ENCODE results near the gene TANGO2.

TANGO2 gene

GRCh38 chr22:20085651-20086050 is 64.7 kb downstream of the TANGO2 start:
- DNase-seq (ENCODE audit: low read depth in 2 of 2), result no peak

DNA sequence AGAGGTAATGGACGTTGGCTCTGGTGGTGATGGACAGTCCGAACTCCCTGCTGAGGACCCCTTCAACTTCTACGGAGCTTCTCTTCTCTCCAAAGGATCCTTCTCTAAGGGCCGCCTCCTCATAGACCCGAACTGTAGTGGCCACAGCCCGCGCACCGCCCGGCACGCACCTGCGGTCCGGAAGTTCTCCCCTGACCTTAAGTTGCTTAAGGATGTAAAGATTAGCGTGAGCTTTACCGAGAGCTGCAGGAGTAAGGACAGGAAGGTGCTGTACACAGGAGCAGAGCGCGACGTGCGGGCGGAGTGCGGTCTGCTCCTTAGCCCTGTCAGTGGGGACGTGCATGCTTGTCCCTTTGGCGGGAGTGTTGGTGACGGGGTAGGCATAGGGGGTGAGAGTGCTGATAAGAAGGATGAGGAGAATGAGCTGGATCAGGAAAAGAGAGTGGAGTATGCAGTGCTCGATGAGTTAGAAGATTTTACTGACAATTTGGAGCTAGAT is 65.2 kb downstream of the TANGO2 start:
- DNase-seq (ENCODE audit: low read depth in 2 of 2), result no peak

GRCh38 chr22:20086763-20087162 is 65.9 kb downstream of the TANGO2 start:
- DNase-seq (ENCODE audit: low read depth in 2 of 2), result no peak

GRCh38 chr22:20087319-20088262 is 66.7 kb downstream of the TANGO2 start:
- no peak for DNase-seq (ENCODE audit: low read depth in 2 of 2)

GRCh38 chr22:20088263-20088648 is 67.3 kb downstream of the TANGO2 start:
- DNase-seq (ENCODE audit: low read depth in 2 of 2), result no peak

- DNase-seq (ENCODE audit: low read depth in 2 of 2), result no peak
Observed at GRCh38 chr22:20089226-20089976, 68.5 kb downstream of the TANGO2 start.

DNA sequence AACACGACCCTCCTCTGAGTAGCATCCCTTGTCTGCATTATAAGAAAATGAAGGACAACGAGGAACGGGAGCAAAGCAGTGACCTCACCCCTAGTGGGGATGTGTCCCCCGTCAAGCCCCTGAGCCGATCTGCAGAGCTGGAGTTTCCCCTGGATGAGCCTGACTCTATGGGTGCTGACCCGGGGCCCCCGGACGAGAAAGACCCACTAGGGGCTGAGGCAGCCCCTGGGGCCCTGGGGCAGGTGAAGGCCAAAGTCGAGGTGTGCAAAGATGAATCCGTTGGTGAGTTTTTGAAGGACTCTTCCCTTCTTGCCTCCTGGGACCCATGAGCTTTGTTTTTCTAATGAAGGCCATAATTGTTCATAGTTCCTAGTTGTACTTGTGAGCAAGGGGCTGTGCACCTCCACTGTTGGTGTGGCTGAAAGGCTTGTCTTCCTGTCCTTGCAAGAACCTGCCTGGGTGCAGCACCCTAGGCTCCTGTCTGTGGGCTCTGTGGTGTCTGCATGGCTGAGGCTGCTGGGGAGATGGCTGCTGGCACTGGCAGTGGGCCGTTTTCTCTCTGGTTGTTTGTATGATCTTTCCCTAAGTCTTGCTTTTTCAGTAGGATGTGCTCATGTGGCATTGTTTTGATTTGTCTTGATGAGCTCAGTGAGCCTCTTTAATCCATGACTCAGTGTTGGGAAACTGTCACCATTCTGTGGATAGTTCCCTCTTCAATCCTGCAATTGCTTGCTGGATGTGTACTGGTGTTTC is 69.2 kb downstream of the TANGO2 start:
- no peak for DNase-seq (ENCODE audit: low read depth in 2 of 2)

GRCh38 chr22:20090730-20091240 is 69.9 kb downstream of the TANGO2 start:
- DNase-seq (ENCODE audit: low read depth in 2 of 2), result no peak

GRCh38 chr22:20091690-20092476 is 71.0 kb downstream of the TANGO2 start:
- DNase-seq (ENCODE audit: low read depth in 2 of 2), result no peak

GRCh38 chr22:20092477-20092854 is 71.6 kb downstream of the TANGO2 start:
- no peak for DNase-seq (ENCODE audit: low read depth in 2 of 2)

DNA sequence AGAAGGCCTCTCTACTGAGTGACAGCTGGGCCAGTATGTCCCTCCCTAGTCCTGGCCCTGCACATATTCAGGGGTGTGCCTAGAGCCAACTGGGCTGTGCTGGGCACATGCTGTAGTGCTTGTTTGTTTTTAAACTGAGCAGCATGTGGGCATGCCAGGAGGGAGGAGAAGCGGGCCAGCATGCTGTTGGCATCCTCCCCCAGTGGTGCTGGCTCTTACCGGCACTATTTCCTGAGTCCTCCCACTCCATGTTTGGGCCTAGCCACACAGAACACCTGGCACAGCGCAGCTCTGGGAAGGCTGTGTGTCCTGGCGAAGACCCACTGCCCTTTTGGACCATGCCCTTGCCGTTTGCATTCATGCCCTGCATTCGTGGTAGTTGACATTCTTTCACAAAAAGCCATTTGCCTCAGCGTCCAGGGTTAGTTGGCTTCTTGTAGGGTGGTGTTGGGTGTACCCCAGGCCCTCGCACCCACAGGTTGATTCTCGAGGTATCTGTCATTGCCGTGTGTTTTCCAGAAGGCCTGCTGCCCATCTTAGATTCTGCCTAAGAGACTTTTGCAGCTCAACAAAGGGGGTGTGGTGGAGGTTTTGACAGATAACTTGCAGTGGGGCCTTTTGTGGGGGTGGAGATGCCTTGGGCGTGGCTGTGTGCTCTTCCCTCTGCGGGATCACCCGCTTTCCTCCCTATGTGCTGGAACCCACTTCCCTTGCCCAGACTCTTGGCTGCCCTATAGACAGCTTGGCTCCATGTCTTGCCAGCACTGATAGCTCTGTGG is 72.7 kb downstream of the TANGO2 start:
- no peak for DNase-seq (ENCODE audit: low read depth in 2 of 2)

- no peak for DNase-seq (ENCODE audit: low read depth in 2 of 2)
Observed at GRCh38 chr22:20094197-20094807, 73.4 kb downstream of the TANGO2 start.

GRCh38 chr22:20095521-20095920 is 74.6 kb downstream of the TANGO2 start:
- DNase-seq (ENCODE audit: low read depth in 2 of 2), result no peak

- DNase-seq (ENCODE audit: low read depth in 2 of 2), result no peak
Observed at GRCh38 chr22:20096574-20097420, 75.9 kb downstream of the TANGO2 start.

GRCh38 chr22:20099099-20099711 is 78.3 kb downstream of the TANGO2 start:
- DNase-seq (ENCODE audit: low read depth in 2 of 2), result no peak

- DNase-seq (ENCODE audit: low read depth in 2 of 2), result no peak
Observed at GRCh38 chr22:20101638-20102037, 80.7 kb downstream of the TANGO2 start.

DNA sequence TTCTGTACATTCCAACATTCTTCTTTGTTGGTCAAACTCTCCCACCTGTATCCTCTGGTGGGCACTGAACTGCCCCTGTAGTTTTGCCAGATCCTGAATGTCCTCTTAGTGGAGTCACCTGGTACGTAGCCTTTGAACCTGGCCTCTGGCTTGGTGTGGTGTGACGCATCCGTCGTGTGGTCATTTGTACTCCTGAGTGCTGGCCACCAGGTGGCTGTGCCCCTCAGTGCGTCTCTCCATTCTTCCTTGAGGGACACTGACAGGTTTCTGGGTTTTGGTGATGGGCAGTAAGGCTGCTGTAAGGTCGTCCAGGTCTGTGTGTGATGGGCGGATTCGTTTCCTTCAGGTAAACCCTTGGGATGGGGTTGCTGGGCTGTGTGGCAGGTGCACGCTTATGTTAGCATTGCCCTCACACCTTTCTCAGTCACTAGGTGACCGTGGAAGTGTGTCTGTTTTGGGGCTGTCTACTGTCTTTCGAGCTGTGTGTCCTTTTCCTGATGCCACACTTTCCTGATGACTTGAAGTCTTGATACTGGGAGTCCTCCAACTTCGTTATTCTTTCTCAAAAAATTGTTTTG is 81.4 kb downstream of the TANGO2 start:
- DNase-seq (ENCODE audit: low read depth in 2 of 2), result no peak

All from stimulated activated CD4-positive, alpha-beta T cell treated with anti-CD3 and anti-CD28 coated beads, Interleukin-1b, Interleukin-23, amount 100 ng/mL, for 1 hour (primary cell).